PC-3 (cell line): ENCODE measurements around the gene AIFM2. TPM values are rescaled to one million over a fixed set of nuclear protein-coding genes. Genes with fewer than 3 reads are reported as not detected.

Experiments
- ATAC-seq: fragments of 200-7000 bp; cut with Tn5 transposase; 2 replicates; pipeline ENCODE4 v1.9.1; 2020; ENCODE audit warnings: mild to moderate bottlenecking, moderate library complexity
- BruUV-seq: library from RNA; stranded (reverse); fragments of 400-500 nt; replicated peaks from 2 replicates; lab custom pipeline; 2021; lab: Mats Ljungman, UMichigan
- CTCF ChIA-PET: fragments of 300-600 bp; sonication (Branson Sonifier 250); formaldehyde crosslinking; loops from one replicate; lab custom pipeline; 2022; ENCODE audit warnings: antibody characterized with exemption; lab: Charles Lee
- POLR2A ChIA-PET: fragments of 300-600 bp; sonication (Branson Sonifier 250); formaldehyde crosslinking; loops from one replicate; lab custom pipeline; 2022; ENCODE audit warnings: antibody characterized with exemption; ENCODE audit not compliant: unreplicated experiment; lab: Charles Lee
- DNase-seq: peaks from one replicate; pipeline ENCODE4 v3.0.0-alpha.2; 2015
- H2AFZ ChIP-seq: fragments of 300-600 bp; sonication (generic); 2 replicates; pipeline ENCODE4 v1.6.0; 2016; ENCODE audit warnings: antibody characterized with exemption, low read length
- H3F3A ChIP-seq: fragments of 300-600 bp; sonication (generic); one replicate; pipeline ENCODE4 v1.6.0; 2017; ENCODE audit warnings: antibody characterized with exemption, low read length, control low read depth, mild to moderate bottlenecking; ENCODE audit not compliant: unreplicated experiment
- H3K27ac ChIP-seq: fragments of 300-600 bp; sonication (generic); 2 replicates; pipeline ENCODE4 v1.5.1; 2016; ENCODE audit warnings: mild to moderate bottlenecking, low read length
- H3K27me3 ChIP-seq: fragments of 300-600 bp; sonication (generic); 2 replicates; pipeline ENCODE4 v1.6.1; 2016; ENCODE audit warnings: low read length, mixed read lengths
- H3K36me3 ChIP-seq: fragments of 300-600 bp; sonication (generic); 2 replicates; pipeline ENCODE4 v1.6.1; 2016; ENCODE audit warnings: low read depth, mixed run types, low read length, mixed read lengths
- H3K4me1 ChIP-seq: fragments of 300-600 bp; sonication (generic); 2 replicates; pipeline ENCODE4 v1.5.1; 2016; ENCODE audit warnings: low read length; ENCODE audit not compliant: insufficient read depth
- H3K4me2 ChIP-seq: fragments of 300-600 bp; sonication (generic); 2 replicates; pipeline ENCODE4 v1.6.0; 2016; ENCODE audit warnings: low read length
- H3K4me3 ChIP-seq: fragments of 300-600 bp; sonication (generic); 2 replicates; pipeline ENCODE4 v1.5.1; 2016; ENCODE audit warnings: mild to moderate bottlenecking, low read length, mixed read lengths
- H3K79me2 ChIP-seq: fragments of 300-600 bp; sonication (generic); 2 replicates; pipeline ENCODE4 v1.6.1; 2017; ENCODE audit warnings: low read length, mixed read lengths
- H3K9ac ChIP-seq: fragments of 300-600 bp; sonication (generic); 2 replicates; pipeline ENCODE4 v1.6.0; 2016; ENCODE audit warnings: mild to moderate bottlenecking, low read length
- H3K9me2 ChIP-seq: fragments of 300-600 bp; sonication (generic); replicated peaks from 2 replicates; pipeline ENCODE4 v1.6.1; 2016; ENCODE audit warnings: mixed run types, low read length, mixed read lengths
- H3K9me3 ChIP-seq: fragments of 300-600 bp; sonication (generic); 2 replicates; pipeline ENCODE4 v1.6.1; 2016; ENCODE audit warnings: low read length, mixed read lengths
- H4K20me1 ChIP-seq: fragments of 300-600 bp; sonication (generic); 2 replicates; pipeline ENCODE4 v1.6.1; 2016; ENCODE audit warnings: low read length, mixed read lengths
- CTCF ChIP-seq: fragments of 300-600 bp; sonication (generic); conservative IDR thresholded peaks from 2 replicates; pipeline ENCODE4 v1.5.1; 2017; ENCODE audit warnings: antibody characterized with exemption, low read depth, mild to moderate bottlenecking, low read length
- EZH2 ChIP-seq: fragments of 300-600 bp; sonication (generic); IDR thresholded peaks from one replicate; pipeline ENCODE4 v1.6.1; 2017; ENCODE audit warnings: antibody characterized with exemption, mild to moderate bottlenecking, low read length; ENCODE audit not compliant: unreplicated experiment
- EZH2phosphoT487 ChIP-seq: fragments of 300-600 bp; sonication (generic); IDR thresholded peaks from 2 replicates; pipeline ENCODE4 v1.6.1; 2018; ENCODE audit warnings: mild to moderate bottlenecking, antibody characterized with exemption, low read length, borderline replicate concordance
- intact Hi-C: fragments of 100-400 bp; cut with micrococcal nuclease; formaldehyde crosslinking; loops from 2 replicates; pipeline ENCODE4 v1.9.0; 2023
- total RNA-seq: library from RNA; depleted of rRNA; stranded (reverse); fragments of >200 nt; gene quantifications from 2 replicates; pipeline ENCODE4 v1.2.3, GENCODE V29; 2014

The AIFM2 gene
- total RNA-seq, 1 experiment from 2014 or later = 29.2 TPM

DNA sequence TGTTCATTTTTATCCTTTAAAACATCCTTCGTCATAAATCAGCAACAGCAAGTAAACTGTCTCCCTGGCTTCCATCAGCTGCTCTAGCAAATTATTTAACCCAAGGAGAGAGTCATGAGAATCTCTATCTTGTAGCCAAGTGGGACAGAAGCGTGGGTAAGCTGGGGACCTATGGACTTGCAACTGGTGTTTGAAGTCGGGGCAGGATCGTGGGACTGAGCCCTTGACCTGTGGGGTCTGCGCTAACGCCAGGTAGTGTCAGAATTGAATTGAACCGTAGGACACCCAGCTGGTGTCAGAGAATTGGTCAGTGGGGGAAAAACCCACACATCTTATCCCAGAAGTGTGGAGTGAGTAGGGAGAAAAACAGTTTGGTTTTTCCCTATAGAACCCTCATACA lies 13.4 kb downstream of the AIFM2 start:
- no peak overlapping the region for H3K4me2 ChIP-seq
- ChIA-PET POLR2A (no interaction called here), CTCF (interaction anchor here (0.6 to 1.8 kb wide), 2 partner anchors 12 to 27 kb away, joined by 3 to 8 read pairs; partner anchors contain the start of gene TYSND1)
- TF ChIP-seq CTCF (no peak), EZH2 (no peak), EZH2phosphoT487 (no peak)
- no peak overlapping the region for H3K4me3 ChIP-seq
- H3K9me2 ChIP-seq = no peaks in the 10 kb centered on the region
- no peak overlapping the region for H2AFZ ChIP-seq
- DNase-seq (no peak), ATAC-seq (no peak)
- no peaks in the 10 kb centered on the region for H3K4me1 ChIP-seq
- H4K20me1 ChIP-seq = no peaks in the 10 kb centered on the region
- BruUV-seq = no TSS peak
- H3K27me3 ChIP-seq = no peaks in the 10 kb centered on the region
- intact Hi-C loops = no loop called here
- no peaks in the 10 kb centered on the region for H3K79me2 ChIP-seq
- H3K27ac ChIP-seq = no peak overlapping the region
- no peaks in the 10 kb centered on the region for H3F3A ChIP-seq
- H3K36me3 ChIP-seq = peaks cover 53% of the 10 kb centered on the region
- no peaks in the 10 kb centered on the region for H3K9me3 ChIP-seq
- H3K9ac ChIP-seq = no peak overlapping the region

DNA sequence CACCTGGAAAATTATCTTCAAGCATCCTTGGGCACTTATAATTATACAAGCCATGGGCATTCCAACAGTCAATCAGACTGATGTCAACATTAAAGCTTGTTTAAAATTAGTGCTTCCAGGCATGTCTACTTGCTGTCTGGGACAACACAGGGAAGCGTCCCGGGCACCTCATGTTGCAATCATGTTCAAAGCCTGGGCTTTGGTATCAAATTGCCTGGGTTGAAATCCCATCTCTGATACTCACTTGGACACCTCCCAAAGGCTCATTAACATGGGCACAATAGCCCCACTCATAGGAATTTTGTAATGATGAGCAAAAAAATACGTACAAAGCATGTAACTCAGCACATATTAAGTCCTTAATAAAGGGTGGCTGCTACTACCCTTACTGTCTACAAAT lies 14.4 kb downstream of the AIFM2 start:
- no TSS peak for BruUV-seq
- TF ChIP-seq EZH2 (no peak), CTCF (no peak), EZH2phosphoT487 (no peak)

GRCh38 chr10:70117646-70118045 lies 15.0 kb downstream of the AIFM2 start:
- CTCF ChIA-PET = interaction anchor here (1.8 kb wide), 1 partner anchor 29 kb away, joined by 8 read pairs; the partner anchor contains the start of gene TYSND1
- TF ChIP-seq CTCF (no peak), EZH2phosphoT487 (no peak), EZH2 (no peak)
- no peaks in the 10 kb centered on the region for H3K9me2 ChIP-seq
- no peaks in the 10 kb centered on the region for H3K4me1 ChIP-seq
- H3K27me3 ChIP-seq = no peaks in the 10 kb centered on the region
- no peaks in the 10 kb centered on the region for H4K20me1 ChIP-seq
- H3K36me3 ChIP-seq = peaks cover 65% of the 10 kb centered on the region
- no peaks in the 10 kb centered on the region for H3K79me2 ChIP-seq
- no peak for DNase-seq
- no peaks in the 10 kb centered on the region for H3K9me3 ChIP-seq
- H2AFZ ChIP-seq = no peak overlapping the region
- H3K9ac ChIP-seq = no peak overlapping the region
- BruUV-seq = no TSS peak
- no peaks in the 10 kb centered on the region for H3F3A ChIP-seq
- no peak overlapping the region for H3K27ac ChIP-seq
- no peak for ATAC-seq
- POLR2A ChIA-PET = no interaction called here
- intact Hi-C loops = no loop called here
- no peak overlapping the region for H3K4me3 ChIP-seq
- H3K4me2 ChIP-seq = no peak overlapping the region

More for the DNA sequence above, 14.4 kb downstream of the AIFM2 start:
- no peak overlapping the region for H3K4me2 ChIP-seq
- ChIA-PET POLR2A (no interaction called here), CTCF (interaction anchor here (1.8 kb wide), 1 partner anchor 28 kb away, joined by 8 read pairs; the partner anchor contains the start of gene TYSND1)
- H3K9me3 ChIP-seq = no peaks in the 10 kb centered on the region
- no peak for ATAC-seq
- DNase-seq = no peak
- no peak overlapping the region for H2AFZ ChIP-seq
- no peaks in the 10 kb centered on the region for H3K79me2 ChIP-seq
- H3K9me2 ChIP-seq = no peaks in the 10 kb centered on the region
- H3K27ac ChIP-seq = no peak overlapping the region
- H3K36me3 ChIP-seq = peaks cover 62% of the 10 kb centered on the region
- H3K9ac ChIP-seq = no peak overlapping the region
- intact Hi-C loops = no loop called here
- no peaks in the 10 kb centered on the region for H3K4me1 ChIP-seq
- H4K20me1 ChIP-seq = no peaks in the 10 kb centered on the region
- H3K4me3 ChIP-seq = no peak overlapping the region
- H3K27me3 ChIP-seq = no peaks in the 10 kb centered on the region
- H3F3A ChIP-seq = no peaks in the 10 kb centered on the region
